GM10847 (cell line): ENCODE measurements around the gene RNASE13.

ENCODE experiments used
- POLR2A ChIP-seq: IDR thresholded peaks from 2 replicates; pipeline ENCODE4 v1.6.1; 2011; ENCODE audit not compliant: insufficient read length; ENCODE audit errors: extremely low read depth

RNASE13 gene

DNA sequence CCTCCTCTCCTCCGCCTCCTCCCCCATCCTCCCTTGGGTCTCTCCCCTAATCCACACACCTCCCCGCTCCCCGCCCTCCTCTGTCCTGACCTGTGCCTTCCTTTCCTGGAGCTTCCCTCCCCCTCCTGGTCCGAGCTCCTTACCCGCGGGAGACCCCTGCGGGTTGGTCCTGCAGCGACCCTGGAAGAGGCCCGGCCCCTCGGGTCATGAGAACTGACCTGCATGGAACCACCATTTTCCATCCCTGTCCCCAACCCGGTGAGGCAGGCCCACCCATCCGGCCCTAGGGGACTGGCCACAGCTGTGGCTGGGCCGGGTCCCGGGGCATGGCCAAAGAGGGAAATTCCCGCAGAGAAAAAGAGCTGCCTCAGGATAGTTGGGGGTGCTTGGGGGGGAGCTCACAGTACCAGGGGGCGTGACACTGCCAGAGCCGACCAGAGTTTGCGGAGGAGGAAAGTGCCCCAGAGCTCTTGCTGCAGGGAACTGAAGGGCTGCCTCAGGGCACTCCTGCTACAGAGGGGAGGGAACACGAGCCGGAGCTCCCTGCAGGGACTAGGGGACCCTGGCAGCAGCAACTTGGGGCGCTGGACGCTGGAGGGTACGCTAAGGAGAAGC is 36.1 kb upstream of the RNASE13 start:
- TF ChIP-seq POLR2A: no peak

DNA sequence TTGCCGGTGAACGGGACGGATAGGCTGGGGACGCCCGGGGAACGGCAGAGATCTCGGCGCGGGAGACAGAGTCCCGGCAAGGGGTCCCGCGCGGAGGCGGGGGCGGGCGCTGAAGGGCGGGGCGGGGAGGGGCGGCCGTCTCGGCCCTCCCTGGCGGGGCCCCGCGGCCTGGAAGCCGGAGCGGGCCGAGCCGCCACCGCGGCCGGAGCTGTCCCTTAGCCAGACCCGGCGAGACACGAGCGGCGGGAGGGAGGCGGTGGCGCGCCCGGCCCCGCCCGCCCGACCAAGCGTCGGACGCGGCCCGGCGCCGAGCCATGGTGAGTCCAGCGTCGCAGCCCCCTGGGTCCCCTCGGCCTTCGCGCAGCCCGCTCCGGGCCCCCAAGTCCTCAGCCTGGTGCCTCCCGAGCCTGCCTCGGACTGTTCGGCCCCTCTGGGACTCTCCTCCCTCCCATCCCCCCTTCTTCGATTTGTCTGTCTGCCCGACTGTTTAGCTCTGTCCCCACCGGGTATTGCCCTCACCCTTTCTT is 35.5 kb upstream of the RNASE13 start, which contains the start of gene ARHGEF40:
ARHGEF40 (plus strand) TSS at position 222 of the 527 bp plus-strand sequence; CDS start at position 315, 93 bp downstream.
- no peak for TF ChIP-seq POLR2A

DNA sequence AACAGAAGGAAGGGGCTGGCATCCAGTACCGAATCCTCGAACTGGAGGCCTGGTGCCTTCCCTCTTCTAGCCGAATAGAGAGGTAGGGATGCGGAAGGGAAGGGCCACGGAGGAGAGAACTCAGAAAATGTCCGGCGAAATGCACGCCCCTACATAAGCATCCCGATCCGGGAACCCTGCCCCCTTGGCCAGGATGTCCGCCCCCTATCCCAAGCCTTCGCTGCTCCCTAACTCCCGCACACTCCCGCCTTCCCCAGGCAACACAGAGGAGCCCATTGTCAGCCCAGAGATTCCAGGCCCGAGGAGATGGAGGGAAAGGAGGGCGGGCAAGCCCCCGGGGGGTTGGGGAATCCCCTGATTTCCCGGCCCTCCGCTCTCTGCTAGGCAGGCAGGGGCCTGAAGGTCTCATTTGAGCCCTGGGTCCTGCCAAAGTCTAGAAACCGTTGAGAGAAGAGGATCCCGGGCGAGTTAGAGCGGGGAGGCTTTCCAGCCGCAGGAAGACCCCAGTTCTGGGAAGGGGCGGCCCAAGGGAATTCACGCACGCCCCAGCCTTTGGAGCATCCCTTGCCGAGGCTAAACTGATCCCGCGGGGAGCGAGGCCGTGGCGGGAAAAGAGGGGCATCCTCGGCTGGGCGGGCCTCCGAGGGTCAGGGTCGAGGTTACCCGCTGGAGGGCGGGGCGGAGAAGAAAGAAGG is 34.9 kb upstream of the RNASE13 start:
- no peak for TF ChIP-seq POLR2A

DNA sequence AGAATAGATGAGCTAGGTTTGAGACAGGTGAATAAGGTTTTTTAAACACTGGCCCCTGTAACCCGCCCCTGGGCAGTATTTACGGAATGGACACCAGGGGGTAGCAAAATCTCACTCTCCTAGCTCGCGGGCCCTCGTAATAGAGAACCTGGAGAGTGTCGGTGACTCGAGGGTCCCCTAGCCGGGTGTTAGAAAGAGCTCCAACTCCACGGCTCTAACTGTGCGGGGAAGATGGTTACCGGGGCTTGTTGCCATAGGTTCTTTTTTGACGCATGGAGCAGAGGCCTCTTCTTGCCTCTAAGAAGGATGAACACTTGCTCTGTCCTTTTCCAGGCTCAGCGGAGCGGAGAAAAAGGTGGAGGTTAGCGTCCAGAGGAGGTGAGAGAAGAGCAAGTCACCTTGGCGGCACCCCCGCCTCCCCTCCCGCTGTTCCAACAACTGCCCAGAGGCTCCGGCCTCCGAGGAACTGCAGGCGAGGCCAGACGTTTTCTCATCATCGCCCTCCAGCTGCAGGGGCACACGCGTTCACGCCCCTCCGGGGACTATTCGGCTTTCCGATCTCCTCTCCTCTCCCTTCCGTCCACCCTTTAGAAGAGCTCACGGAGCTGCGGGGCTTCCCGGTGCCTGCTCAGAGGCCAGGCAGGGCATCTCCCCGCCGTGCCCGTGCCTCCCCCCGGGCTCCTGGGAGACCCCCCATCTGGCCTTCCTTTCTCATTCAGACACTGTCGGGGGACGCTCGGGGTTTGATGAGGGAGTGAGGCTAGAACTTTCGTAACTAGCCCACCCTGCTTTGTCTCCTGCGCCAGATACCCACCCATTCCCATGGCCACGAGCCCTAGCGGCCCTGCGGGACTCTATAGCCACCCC is 34.1 kb upstream of the RNASE13 start:
- no peak for TF ChIP-seq POLR2A

DNA sequence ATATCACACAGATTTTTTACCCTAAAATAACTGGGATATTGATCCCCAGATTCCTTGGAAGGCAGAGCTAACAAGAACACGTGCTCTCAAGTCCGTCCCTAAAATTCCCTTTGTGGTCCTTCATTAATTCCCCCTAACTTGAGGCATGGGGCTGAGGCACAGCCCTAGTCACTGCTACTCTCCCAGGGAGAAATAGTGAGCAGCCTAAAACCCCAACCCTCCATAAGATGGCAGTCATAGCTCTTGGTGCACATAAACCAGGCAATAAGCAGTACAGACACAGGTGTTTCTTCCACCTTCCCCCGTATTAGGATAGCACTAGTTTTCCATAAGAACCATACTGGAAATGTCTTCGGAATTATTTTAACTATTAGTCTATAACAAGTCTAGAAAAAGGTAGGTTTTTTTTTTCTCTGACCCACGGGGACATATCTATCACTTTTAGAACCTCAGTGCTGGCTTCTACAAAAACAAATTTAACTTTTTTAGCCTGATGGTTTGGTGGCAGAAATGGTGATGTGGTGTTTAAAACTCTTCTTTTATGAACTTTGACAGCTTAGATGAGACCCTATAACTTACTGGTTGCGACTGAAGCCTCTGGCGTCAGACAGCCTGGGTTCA is 32.4 kb upstream of the RNASE13 start:
- TF ChIP-seq POLR2A: no peak

DNA sequence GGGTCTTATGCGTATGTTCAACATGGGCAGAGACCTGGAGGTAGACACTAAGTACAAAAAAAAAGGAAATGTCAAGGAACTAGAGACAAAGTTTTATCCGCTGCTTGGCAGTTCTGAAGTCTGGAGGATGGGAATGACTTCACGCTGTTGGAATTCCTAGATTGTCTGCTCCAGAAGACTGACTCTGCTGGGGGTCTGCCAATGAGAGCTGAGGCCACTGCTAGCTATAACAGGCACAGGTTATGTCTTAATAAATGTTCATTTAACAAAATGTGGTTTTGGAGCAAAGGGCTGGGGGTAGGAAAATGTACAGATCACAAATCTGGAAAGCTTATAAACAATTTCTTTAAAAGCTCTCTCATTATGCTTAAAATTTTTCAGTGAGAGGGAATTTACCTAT is 28.9 kb upstream of the RNASE13 start:
- no peak for TF ChIP-seq POLR2A

DNA sequence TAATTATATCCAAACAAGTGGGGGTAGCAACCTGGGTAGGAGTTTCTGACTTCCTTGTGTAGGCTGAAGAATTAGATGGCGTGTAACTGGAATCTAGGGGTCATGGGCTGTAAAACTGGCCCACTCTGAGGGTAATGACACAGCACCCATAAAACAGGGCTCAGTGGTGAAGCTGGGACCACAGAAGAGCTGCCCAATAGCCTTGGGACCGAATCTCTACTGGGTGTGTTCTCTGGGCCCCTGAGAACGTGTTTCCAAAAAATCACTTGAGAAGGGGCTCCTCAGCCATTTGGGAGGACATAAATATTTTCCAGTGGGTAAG is 26.7 kb upstream of the RNASE13 start:
- no peak for TF ChIP-seq POLR2A

DNA sequence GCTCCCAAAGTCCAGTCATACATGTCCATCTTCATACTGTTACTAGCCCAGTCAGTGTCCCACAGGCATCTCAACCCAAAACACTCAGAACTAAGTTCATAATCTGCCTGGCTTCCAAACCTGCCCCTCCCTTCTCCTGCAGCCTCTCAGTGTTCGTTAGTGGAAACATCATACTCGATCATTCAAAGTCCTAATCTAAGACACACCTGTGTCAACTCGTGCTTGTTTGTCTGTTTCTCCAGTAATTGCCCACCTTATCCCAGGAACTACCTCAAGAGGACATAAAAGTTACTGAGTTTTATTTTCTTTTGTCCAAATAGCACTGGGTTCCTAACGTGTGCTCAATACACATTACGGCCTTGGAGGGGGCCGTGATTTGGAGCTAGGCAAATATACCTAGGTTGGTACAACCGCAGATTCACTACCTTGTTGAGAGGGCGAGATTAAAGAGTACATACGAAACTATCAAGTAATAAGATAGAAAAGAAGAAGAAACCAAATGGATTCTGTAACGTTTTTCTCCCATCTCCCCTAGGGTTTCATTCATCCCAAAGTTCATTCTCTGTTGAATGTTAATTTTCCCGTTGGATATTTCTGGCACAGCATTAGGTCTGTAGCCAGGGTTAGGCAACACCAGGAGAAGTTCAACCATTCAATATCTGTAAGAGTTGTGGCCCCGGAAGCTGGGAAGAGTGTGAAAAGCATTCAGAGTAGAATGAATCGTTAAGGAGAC is 26.2 kb upstream of the RNASE13 start:
- TF ChIP-seq POLR2A: no peak

DNA sequence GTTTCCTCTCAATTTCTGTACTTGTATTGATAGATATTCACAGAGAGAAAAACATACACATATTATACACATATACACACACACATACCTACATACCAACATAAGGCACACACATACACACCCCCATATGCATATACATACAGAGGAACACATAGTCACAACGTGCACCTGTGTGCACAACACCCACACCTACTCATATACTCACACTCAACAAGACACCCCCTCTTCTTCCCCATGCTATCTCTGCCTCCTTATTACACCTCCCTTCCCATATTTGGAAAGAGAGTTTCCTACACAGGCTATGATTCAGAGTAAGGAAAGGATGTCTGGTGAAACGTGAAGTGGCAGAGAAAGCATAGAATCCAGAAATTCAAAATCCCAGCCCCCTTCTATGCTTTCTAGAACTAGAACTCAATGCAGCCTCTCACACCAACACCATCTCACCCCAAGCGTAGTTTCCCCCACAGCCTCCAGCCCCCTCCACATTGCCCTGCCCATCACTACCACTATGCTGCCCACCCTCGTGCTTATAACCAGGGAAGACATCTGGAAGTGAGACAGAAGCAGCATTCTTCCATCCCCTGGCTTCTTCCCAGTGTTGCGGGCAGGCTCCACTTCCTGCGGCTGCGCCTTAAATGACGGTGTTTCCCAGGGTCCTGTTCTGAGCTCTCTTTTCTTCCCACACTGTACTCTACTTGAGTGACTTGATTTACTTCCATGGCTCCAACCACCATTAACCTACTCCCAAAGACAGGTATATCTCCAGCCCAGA is 25.4 kb upstream of the RNASE13 start:
- no peak for TF ChIP-seq POLR2A

DNA sequence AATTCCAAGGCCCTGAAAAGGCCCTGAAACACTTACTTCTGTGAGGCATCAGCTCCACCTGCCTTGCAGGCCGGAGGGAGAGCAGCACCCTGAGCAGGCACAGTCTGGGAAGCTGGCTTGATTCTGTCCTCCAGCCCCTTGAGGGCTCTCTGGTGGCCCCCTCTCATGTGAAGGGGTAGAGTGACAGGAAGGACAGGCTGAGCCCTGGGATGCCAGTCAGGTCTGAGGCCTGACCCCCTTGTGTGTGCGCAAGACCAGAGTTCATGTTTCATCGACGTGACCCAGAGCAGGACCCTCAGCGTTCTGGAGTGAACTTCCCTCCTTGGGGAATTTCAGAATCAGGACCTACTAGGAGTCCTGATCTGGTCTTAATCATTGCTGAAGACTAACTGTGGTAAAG is 24.3 kb upstream of the RNASE13 start:
- TF ChIP-seq POLR2A: no peak

DNA sequence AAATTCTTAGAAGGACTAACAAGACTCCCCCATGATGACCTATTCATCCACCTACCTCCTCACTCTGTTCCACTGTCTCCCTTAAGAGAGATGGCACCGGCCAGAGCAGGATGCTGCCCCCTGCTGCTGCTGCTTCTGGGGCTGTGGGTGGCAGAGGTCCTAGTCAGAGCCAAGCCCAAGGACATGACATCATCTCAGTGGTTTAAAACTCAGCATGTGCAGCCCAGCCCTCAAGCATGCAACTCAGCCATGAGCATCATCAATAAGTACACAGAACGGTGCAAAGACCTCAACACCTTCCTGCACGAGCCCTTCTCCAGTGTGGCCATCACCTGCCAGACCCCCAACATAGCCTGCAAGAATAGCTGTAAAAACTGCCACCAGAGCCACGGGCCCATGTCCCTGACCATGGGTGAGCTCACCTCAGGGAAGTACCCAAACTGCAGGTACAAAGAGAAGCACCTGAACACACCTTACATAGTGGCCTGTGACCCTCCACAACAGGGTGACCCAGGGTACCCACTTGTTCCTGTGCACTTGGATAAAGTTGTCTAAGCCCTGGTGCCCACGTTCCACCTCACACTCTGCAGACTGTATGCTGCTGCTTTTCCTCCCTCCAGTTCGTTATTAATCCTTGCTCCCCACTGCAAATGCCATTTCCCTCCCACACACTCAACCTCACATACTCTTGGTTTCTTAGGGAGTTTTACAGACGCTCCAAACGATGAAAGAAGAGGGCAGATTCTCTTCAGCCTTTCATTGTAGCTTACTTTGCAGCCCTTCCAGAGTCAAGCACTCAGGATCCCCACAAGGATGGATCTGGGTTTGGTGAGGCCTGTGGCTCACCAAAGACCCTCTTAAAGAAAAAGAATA is 23.4 kb upstream of the RNASE13 start, which contains the start of gene RNASE8:
RNASE8 (plus strand) TSS at position 20 of the 873 bp plus-strand sequence; CDS start at position 91, 71 bp downstream.
- no peak for TF ChIP-seq POLR2A

DNA sequence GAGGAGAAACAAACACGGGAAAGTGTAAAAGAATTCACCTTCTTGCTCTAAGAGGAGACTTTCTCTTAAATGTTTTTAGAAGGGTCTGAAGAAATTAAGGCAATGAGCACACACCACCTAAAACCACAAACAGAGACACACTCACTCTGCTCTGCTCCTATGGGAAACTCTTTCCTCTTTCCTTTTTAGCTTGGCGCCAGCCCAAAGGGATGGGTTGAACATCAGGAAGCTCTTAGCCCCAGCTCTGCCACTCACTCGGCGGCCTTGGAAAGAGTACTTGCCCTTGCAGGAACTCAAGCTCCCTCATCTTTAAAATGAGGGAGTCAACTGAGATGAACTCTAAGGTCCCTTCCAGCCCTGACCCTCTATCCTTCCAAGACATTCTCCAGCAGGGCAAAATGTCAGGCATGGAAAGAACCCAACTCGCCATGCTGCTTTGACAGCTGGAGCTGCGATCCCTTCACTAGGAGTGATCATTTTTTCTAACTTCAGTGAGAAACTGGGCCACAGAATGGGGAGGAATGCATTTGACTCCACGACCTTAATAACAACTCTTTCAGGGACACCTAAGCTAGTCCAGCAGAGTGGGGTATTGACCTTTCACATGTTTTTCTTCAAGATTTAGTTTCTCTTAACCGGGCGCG is 22.0 kb upstream of the RNASE13 start:
- no peak for TF ChIP-seq POLR2A
